Coronary artery (tissue), 2 donors: ENCODE results near the gene VGLL2.

Experiments
- DNase-seq: peaks from one replicate; pipeline ENCODE4 v3.0.0-alpha.2; 2017; ENCODE audit warnings: low spot score
- H3K27ac ChIP-seq, 2 donors: fragments of 200-600 bp; sonication (generic); one replicate each; pipeline ENCODE4 v1.5.1; 2016 to 2019
- H3K4me3 ChIP-seq: fragments of 200-600 bp; sonication (generic); 2 replicates; pipeline ENCODE4 v1.5.1; 2016; ENCODE audit warnings: mild to moderate bottlenecking, moderate library complexity
- CTCF ChIP-seq: fragments of 200-600 bp; sonication (generic); IDR thresholded peaks from one replicate; pipeline ENCODE4 v1.5.1; 2019; ENCODE audit warnings: antibody characterized with exemption

VGLL2 gene

GRCh38 chr6:117275205-117275604 lies 9.8 kb downstream of the VGLL2 start:
- DNase-seq, result no peak
- H3K27ac ChIP-seq, result no peak overlapping the region
- no peak for TF ChIP-seq CTCF
- H3K4me3 ChIP-seq, result no peak overlapping the region

- TF ChIP-seq CTCF, result no peak
- no peak overlapping the region for H3K4me3 ChIP-seq
- H3K27ac ChIP-seq, result no peak overlapping the region
Measured at GRCh38 chr6:117275711-117276110, 10.4 kb downstream of the VGLL2 start.

GRCh38 chr6:117276778-117277316 lies 11.5 kb downstream of the VGLL2 start:
- TF ChIP-seq CTCF, result no peak
- no peak overlapping the region for H3K4me3 ChIP-seq
- no peak for DNase-seq
- no peak overlapping the region for H3K27ac ChIP-seq

More at GRCh38 chr6:117275711-117276110, 10.4 kb downstream of the VGLL2 start:
- no peak for DNase-seq

- no peak for TF ChIP-seq CTCF
- DNase-seq, result no peak
- Histone ChIP-seq H3K4me3 (no peak overlapping the region), H3K27ac (no peak overlapping the region)
Measured at GRCh38 chr6:117280922-117281321, 15.6 kb downstream of the VGLL2 start.

- H3K27ac ChIP-seq, result no peak overlapping the region
- DNase-seq, result no peak
- TF ChIP-seq CTCF, result no peak
- H3K4me3 ChIP-seq, result no peak overlapping the region
Measured at GRCh38 chr6:117288083-117288715, 22.8 kb downstream of the VGLL2 start.

- no peak overlapping the region for H3K4me3 ChIP-seq
- no peak overlapping the region for H3K27ac ChIP-seq
- DNase-seq, result no peak
- TF ChIP-seq CTCF, result no peak
Measured at GRCh38 chr6:117290173-117290846, 25.0 kb downstream of the VGLL2 start.

- Histone ChIP-seq H3K27ac (no peak overlapping the region), H3K4me3 (no peak overlapping the region)
- no peak for TF ChIP-seq CTCF
- DNase-seq, result no peak
Measured at GRCh38 chr6:117298941-117299340, 33.6 kb downstream of the VGLL2 start.
